NCI-H2107 treated with DMSO at 0.1 percent for 48 hours (cell line): ENCODE data around the gene STK32A.

Experiments used
- DNase-seq: peaks from one replicate; lab custom pipeline; 2025; ENCODE audit not compliant: unreplicated experiment; lab: John Stamatoyannopoulos, UW

The STK32A gene

DNA sequence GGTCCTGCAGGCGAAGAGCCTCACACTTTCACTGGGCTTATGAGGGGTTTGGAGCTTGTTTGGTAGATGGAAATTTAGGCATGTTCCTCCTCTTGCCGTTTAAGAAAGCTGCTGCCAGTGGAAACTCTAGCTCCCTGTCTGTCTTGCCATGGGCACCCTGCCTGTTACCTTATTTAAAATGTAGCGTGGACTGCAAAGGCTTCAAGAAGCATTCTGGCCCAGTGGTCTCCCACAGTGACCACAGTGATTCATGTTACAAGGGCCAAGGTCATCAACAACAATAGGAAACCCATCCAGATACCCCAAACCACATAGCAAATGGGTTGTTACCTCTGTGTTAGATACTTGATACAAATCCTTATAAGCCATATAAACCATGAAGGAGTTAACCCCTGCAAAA is 178.4 kb downstream of the STK32A start:
- no peak for DNase-seq

DNA sequence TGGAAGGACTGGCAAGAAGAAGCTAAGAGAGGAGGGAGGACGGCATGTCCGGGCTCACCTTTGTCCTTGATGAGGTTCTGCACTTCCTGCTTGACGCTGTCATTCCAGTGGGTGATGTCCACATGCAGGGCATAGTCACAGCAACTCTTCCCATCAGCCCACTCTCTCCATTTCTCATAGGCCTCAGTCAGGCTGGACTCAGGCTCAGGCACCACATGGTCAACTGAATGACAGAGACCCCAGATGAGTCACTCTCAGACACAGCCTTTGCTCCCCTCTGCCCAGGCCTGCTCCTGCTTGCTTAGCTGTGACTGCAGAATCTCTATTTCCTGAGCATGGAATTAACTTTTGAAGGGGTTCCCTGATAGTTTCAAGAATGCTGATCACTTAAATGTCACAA is 180.8 kb downstream of the STK32A start:
- no peak for DNase-seq

DNA sequence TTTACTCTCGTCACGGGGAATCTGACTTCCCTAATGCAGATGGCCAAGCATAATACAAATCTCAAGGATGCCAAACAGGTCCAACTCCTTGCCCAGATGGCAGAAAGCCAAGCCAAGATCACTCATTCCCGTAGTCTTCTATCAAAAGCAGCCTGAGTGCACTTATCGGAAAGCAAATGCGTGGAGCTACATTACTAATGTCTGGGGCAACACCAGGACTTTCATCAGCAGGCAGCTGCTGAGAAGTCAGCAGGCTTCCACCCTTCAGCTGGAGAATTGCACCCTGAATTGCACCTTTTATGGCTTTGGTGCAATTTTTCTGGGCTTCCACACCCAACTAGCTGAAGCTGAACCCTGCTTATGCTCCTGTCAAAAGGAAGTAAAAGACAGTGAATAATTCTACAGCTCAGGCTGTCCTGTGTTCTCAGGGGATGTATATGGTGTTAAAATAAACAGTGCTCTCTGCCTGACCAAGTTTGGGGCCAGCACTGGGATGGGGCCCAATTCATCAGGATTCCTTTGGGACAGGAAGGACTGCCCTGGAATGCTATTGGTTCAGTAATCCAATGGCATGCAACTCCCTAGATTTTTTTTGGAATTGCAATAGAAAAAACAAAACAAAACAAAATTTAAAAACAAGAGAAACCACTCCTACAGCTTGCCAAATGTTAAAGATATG is 182.4 kb downstream of the STK32A start:
- peak; percentile 80 for DNase-seq

DNA sequence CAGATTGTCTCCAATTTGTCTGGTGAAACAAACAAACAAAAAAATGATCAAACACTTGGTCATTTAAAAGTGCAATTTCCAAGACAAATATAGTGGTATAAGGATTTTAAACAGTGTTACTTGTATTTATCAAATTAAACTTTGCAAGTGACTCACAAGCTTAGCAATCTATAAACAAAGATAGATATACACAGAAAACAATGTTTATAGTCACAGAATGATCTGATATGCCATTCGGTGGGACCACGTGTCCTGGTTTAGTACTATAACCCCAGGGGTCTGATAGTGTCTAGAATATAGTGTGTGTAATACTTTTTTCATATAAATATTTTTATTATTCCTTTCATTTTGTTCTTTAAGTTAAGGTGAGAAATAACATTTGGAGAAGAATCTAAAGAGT is 183.8 kb downstream of the STK32A start:
- DNase-seq: no peak

DNA sequence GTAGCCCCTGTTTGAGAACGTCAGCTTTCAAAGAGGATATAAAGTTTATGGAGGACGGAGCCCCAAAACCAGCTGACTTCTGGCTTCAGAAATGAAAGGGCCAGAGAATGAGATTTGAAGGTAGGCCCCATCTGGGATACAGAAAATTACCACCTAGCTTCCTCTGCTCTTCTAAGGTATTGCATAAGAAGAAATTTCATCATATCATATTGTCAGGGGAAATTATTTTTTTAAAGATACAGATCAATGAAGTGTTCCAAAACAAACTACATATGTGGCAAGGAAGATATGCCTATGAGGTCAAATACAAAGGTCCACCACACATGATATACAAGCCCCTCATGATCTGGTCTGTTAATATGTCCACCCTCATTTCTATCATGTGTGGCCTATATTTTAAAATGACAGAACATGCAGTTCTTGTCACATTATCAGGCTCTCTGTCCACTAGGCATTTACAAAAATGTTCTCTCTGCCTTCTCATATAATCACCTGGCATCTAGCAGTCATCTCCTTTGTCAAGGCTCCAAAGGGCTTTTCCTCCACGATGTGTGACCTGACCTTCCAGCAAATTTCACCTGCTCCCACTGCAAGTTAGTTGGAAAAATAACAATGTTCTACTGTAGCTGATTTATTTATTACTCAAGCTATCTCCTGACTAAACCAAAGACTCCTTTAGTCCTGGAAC is 192.0 kb downstream of the STK32A start:
- DNase-seq: no peak

DNA sequence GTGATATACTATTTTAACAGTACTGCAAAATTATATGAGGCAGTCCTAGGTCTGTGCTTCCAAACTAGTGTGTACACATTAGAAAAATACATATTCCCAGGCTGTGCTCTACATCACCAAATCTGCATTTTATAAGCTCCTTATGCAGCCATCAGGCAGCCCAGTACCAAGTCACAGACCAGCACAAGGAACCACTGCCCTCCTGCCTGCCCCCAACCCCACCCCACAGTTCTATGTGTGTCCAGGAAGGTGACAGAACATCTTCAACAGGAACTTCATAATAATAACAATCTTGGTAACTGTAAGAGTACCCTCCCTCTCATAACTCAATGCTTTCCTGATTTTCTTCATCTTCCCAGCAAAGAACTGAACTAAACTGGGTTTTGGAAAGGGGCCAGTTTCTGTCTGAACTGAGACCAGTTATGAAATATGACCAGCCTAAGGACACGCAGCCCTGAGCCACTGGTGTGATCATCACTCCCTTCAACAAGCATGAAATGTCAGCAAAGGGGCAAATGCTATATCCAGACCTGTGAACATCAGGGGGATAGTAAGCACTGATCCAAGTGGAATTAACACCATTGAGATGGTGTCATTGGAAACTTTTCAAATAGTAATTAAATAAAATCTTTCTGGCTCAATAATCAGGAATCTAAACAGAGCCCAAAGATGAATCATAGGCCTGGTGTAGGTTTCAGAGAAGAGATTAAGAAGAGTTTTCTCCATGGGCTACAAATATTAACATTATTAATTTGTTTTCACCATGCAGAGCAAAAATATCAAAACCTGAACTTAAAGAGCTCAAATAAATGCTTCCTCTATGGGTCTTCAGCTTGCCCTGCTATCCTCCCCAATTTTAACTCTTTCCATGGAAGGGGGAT is 192.9 kb downstream of the STK32A start:
- DNase-seq: no peak

DNA sequence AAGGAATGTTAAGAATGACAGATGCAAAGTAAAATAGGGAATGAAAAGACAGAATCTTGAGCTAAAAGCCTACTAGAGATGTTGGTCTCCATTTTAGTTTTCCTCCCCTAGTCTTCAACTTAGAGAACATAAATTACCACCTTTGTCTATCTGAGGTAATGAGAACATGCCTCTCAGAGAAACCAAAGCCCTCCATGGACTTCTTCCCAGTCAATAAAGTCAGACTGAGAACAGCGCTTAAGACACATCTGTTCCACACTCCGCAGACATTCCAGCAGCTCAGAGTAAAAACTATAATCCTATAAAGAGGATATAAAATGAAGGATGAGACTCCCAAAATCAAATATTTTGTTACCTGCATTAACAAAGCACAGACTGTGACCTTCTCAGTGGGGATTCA is 195.8 kb downstream of the STK32A start:
- no peak for DNase-seq

DNA sequence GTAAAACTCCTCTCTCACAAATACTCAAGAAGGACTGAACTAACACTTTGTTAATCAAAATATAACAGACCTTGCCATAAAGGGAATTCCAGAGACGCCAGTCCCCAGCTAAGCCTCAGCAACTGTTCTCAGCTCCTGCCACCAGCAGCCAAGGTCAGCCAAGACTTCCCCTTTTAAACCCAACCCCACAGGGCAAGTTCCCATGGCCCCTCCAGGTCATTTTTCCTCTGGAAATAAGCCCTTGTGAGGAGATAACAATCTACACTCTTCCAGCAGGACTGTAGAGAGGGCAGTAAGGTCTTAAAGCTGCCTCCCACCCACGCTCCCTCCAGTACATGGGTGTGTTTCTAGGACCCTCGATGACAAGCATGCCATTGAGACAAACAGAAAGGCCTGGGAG is 196.8 kb downstream of the STK32A start:
- DNase-seq: no peak

DNA sequence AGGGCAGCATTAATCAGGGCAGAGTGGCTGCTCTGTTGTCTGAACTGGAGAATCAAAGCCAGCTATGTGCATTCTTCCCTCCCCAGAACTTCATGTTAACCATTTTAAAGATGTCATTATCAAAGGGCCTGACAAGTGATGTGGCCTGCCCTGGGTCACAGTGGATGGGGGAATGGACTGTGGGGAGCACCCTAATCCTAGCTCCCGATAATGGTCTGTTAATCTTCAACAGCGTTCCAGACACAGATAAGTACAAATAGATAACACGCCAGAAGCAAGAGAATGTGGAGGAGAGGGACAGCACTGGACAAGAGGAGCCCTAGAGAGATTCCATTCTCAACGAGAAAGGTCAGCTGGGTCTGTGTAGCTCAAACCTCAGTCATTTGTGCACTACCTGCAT is 197.5 kb downstream of the STK32A start:
- DNase-seq: no peak

DNA sequence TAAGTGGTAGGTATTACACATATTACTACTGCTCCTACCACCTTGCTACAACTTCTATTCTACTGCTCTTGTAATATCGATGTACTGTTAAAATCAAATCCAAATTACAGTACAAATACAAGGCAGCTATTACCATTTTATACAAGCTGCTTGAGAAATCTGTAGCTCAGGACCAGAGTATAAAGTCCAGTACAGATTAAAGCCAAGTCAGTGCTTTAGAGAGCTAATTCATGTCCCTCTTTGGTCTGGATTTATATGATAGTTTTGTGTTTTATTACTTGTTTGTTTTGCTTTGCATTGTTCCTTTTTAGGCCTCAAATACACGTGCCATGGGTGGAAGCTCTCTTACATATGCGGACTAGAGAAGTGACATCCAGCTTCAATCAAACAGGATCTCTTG is 199.2 kb downstream of the STK32A start:
- DNase-seq: no peak

DNA sequence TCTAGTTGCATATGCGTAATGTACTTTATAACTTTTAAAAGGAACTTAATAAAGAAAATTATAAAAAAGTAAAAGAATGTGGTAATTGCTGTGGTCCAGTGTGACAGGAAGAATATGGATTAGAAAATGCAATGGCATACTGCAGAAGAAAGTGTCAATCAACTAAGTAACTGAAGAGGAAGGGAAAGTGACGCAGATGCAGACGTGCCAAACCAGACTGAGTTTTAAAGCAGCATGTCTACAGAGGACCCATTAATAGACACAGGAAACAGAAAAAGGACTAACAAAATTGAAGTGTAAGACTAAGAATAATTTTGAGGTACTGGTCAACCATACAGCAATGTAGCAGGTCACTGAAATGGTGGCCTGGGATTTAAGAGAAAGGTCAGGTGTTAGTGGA is 201.8 kb downstream of the STK32A start:
- no peak for DNase-seq

DNA sequence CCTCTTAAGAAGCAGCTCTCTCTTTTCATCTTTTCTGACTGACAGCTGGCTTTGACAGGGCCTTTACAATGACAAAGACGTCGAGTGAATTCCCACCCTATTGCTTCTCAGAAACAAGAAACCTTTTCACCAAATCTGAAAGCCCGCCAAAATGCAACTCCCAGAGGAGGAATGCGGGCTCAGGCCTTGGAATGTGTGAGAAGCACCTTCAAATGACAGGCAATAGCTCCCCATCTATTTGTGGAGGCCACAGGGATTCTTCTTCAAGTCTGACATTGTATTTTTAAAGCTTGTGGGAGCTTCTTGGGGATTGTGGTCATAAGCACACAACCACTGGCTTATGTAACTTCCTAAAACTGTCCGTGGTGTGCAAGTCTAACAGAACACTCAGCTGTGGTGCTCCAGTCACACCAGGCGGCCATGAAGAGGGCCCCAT is 202.4 kb downstream of the STK32A start:
- no peak for DNase-seq
